NB4 (cell line): Measurements from ENCODE around the gene PDE7B.

Source experiments
- DNase-seq: peaks from one replicate; pipeline ENCODE4 v3.0.0; 2010; ENCODE audit warnings: low read depth
- H3K4me3 ChIP-seq: one replicate; pipeline ENCODE4 v1.5.1; 2011; ENCODE audit warnings: mild to moderate bottlenecking, low read depth, low read length, moderate library complexity
- MYC ChIP-seq: IDR thresholded peaks from 2 replicates; pipeline ENCODE4 v1.6.1; 2011; ENCODE audit warnings: low read depth, low read length
- POLR2A ChIP-seq: IDR thresholded peaks from 2 replicates; pipeline ENCODE4 v1.6.1; 2011; ENCODE audit warnings: mild to moderate bottlenecking; ENCODE audit not compliant: insufficient read length; ENCODE audit errors: extremely low read depth
- TF ChIP-seq, protein P1 (sequence below): IDR thresholded peaks from 2 replicates; pipeline ENCODE4 v1.6.1; 2011; ENCODE audit warnings: low read depth, low read length
- TF ChIP-seq, protein P2 (sequence below): IDR thresholded peaks from one replicate; pipeline ENCODE4 v1.5.1; 2012; ENCODE audit warnings: low read depth, low read length

The PDE7B gene

DNA sequence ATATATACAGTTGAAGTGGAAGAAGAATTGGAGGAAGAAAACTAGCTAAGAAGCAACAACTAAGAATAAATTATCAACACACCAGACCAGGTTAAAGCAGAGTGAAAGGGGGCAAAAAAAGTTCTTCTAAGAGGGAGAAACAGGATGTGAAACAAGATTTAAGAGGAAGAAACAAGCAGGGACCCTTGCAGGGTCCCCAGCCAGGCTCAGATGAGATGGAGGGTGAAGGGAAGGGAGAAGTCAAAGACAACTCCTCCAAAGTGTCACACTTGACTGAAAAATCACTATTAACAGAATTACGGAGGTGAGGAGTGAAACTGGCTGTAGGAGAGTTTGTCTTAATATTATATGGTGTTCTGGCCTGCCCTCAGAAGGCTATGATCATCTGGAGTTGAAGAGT, 333.2 kb downstream of the PDE7B start:
- TF ChIP-seq, protein P1, sequence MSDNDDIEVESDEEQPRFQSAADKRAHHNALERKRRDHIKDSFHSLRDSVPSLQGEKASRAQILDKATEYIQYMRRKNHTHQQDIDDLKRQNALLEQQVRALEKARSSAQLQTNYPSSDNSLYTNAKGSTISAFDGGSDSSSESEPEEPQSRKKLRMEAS: no peak
- TF ChIP-seq POLR2A (no peak), MYC (no peak)
- TF ChIP-seq, protein P2, sequence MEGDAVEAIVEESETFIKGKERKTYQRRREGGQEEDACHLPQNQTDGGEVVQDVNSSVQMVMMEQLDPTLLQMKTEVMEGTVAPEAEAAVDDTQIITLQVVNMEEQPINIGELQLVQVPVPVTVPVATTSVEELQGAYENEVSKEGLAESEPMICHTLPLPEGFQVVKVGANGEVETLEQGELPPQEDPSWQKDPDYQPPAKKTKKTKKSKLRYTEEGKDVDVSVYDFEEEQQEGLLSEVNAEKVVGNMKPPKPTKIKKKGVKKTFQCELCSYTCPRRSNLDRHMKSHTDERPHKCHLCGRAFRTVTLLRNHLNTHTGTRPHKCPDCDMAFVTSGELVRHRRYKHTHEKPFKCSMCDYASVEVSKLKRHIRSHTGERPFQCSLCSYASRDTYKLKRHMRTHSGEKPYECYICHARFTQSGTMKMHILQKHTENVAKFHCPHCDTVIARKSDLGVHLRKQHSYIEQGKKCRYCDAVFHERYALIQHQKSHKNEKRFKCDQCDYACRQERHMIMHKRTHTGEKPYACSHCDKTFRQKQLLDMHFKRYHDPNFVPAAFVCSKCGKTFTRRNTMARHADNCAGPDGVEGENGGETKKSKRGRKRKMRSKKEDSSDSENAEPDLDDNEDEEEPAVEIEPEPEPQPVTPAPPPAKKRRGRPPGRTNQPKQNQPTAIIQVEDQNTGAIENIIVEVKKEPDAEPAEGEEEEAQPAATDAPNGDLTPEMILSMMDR: no peak
- DNase-seq: no peak
- no peak overlapping the region for H3K4me3 ChIP-seq

DNA sequence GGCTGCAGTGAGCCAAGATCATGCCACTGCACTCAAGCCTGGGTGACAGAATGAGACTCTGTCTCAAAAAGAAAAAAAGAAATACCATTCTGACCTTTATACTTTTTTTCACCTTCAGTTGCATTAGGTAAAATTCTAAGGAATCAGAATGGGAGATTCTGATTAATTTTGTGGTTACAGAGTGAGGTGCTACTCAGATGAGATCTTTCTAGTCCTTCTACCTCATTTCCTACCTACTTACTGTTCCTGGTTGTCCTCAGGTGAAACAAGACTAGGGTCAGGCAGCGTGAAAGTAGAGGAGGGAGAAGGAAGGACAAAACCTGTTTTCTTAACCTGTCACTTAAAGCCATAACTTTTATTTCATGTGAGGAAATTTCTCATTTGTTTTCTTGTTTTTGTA, 334.9 kb downstream of the PDE7B start:
- no peak overlapping the region for H3K4me3 ChIP-seq
- no peak for DNase-seq
- TF ChIP-seq, protein P1: no peak
- TF ChIP-seq, protein P2: no peak
- TF ChIP-seq POLR2A (no peak), MYC (no peak)

DNA sequence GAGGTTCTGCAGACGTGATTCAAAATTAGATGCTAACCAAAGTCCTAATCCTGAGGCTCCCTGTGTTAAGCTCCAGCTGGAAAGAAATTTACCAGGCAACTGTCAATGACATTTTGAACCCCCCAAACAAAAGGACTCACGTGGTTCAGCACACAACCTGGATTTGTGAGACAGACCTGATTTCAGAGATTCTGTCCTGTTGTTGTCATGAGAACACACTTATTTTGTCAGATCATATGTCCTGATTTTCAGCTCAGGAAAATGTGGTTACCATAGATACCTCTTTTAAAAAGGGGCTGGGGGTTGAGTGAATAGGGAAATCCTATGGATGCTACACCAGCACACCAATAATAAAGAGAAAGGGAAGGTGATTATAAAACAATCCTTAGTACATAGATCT, 337.0 kb downstream of the PDE7B start:
- TF ChIP-seq, protein P1: no peak
- no peak for TF ChIP-seq POLR2A
- TF ChIP-seq, protein P2: no peak
- TF ChIP-seq MYC: no peak

DNA sequence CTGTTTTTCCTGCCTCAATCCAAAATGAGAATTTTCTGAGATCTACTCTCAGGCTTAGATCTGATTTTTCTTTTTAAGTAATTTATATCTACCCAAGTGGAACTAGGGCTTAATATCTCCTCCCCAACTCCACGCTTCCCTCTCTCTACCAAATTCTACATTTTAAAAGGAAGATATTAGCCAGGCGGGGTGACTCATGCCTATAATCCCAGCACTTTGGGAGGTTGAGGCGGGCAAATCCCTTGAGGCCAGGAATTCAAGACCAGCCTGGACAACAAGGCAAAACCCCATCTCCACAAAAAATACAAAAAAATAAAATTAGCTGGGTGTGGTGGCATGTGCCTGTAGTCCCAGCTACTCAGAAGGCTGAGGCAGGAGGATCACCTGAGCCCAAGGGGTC, 337.6 kb downstream of the PDE7B start:
- no peak for DNase-seq
- H3K4me3 ChIP-seq: no peak overlapping the region
- no peak for TF ChIP-seq MYC
- TF ChIP-seq, protein P2: no peak
- TF ChIP-seq POLR2A: no peak
- TF ChIP-seq, protein P1: no peak

More for the DNA sequence above, 337.0 kb downstream of the PDE7B start:
- H3K4me3 ChIP-seq: no peak overlapping the region
- no peak for DNase-seq

DNA sequence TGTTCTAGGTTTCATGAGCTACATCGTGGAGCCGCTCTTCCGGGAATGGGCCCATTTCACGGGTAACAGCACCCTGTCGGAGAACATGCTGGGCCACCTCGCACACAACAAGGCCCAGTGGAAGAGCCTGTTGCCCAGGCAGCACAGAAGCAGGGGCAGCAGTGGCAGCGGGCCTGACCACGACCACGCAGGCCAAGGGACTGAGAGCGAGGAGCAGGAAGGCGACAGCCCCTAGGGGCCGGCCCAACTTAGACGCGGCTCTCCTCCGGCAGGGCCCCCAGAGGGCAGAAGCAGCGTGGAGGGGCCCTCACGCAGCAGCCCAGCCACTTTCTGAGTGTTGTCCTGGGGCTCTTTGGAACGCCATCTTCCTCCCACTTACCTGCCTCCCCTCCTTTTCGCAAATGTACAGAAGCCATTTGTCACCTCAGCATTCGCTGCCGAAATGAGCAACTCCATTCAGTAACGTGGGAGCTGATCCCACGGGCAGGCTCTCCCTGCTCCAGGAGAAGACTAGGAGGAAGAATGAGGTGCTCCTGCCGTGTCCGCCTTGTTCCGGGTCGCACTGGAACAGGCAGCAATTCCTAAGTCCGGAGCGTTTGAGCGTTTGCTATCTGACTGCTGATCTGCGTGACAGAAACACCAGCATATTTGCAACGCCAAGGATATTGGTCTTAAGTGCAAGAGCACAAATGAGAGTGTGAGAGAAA, 340.3 kb downstream of the PDE7B start:
- TF ChIP-seq MYC (no peak), POLR2A (no peak)
- TF ChIP-seq, protein P1: no peak
- TF ChIP-seq, protein P2: no peak
- H3K4me3 ChIP-seq: no peak overlapping the region
- DNase-seq: no peak
